ENCODE measurements around the gene G2E3.
"Not testable (repeated sequence)": the region's sequence is repeated elsewhere in the genome, so short reads cannot be mapped to it uniquely, and the experiment has no call there.

Gene G2E3

DNA sequence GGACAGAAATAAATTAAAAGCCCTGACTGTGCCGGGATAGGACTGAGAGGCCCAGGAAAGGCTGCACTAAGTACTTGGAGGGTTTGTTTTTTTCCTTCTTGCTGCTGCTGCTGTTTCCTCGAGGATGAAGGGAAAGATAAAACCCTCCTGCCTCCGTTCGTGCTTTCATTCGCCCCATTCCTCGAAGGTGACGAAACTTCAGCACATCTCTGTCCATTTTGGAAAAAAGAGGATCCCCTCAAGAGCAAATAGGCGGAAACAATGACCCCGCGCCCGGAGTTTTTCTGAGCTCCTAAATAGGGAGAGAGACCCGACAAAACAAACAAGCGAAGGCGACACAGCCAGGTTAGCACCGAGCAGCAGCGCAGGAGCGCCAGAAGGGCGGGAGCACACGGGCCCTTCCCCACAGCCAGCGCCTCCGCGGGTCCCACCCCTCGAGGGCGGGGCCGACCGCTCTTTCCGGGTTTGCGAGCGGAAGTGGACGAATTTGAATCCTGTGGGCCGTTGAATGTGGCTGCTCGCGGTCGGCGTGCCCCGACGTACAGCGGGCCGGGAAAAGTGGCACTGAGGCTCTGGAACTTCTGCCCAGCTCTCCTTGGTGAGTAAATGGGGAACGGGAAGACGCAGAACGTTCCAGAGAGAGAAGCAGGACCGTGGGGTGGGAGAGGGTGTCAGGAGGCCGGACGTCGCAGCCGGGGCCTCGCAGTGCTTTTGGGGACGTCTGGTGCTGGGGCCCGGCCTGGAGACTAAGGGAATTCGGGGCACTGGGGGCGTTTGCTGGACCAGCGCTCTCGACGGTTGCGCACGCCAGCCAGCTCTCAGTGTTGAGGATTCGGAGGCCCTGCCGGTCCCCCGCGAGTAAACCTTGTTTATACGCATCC is at the start of gene G2E3:
TSS of gene G2E3 (plus strand) at position 484 of the 881 bp plus-strand sequence. CDS start 21,922 bp downstream, outside the sequence.
- peak; percentile 87 to 90 for DNase-seq

- no peak for DNase-seq
Observed at GRCh38 chr14:30517737-30518136, 41.2 kb upstream of the G2E3 start.

DNA sequence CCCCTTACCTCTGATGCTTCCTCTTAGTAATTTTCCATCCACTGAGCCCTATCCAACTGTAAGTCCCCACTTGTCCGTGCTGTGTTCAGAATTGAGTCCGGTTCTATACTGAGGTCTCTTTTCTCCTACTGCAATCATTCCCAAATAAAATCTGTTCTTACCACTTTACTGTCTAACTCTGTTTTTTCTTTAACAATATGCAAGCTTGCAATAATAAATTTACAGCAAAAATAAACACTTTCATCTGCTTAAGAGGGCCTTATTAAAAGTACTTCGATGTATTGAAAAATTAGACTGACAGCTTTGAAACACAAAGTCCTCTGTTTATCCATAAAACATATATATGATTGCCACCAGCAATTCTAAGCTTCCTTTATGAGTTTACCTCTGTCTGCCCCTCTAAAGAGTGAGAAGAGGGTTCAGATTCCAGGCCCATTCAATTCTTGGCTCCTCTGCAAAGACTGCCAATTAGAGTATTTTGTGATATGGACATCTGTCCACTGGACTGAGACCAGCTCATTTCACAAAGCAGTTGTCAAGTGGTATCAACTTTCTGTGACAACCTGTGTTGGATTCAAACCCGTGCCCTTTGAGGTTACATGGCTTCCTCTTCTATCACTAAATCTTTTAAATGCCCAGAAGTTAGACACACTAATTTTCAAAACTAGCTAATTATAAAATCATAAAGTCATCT is 39.9 kb upstream of the G2E3 start:
- DNase-seq, result no peak

DNA sequence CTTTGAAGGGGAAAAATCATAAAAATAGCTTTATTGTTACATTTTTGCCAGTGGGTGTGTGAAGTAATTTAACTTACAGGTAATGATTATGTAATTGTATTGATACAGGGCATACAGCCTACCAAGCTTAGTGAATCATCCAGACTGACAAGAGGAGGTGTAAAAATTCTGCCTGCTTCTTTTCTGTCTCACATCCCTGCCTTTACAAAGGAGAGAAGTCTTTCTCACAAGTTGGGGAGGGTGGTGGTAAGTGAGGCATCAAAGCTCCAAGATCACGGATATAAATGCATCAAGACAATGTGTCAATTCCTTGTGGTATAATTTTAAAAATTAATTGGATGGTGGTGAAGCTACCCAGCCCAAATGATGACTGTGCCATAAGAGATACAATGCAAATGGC is 39.0 kb upstream of the G2E3 start:
- DNase-seq, result no peak

DNA sequence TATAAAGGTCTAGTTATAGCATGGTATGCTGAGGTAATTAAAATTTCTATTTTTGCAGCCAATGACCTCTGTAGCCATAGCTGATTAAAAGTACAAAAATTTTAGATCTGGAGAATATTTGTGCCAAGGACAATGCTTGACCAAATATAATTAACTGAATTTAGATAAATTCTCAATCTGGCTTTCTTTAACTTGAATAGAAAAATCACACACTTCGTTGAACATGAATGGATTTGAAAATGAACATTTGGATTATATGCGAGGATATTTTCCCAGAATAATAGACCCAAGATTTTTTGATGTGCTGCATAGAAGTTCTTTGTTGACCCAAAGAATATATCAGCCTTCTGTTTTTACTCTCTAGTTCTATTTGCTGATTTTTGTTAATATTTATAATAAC is 38.4 kb upstream of the G2E3 start:
- DNase-seq, result no peak

- DNase-seq, result peak; percentile 75 to 83
Observed at GRCh38 chr14:30521899-30522736, 36.8 kb upstream of the G2E3 start.

GRCh38 chr14:30525833-30526232 is 33.1 kb upstream of the G2E3 start:
- no peak for DNase-seq

GRCh38 chr14:30527196-30527595 is 31.8 kb upstream of the G2E3 start:
- DNase-seq, result no peak

- DNase-seq, result peak in 1 of 2 experiments; percentile 2
Observed at GRCh38 chr14:30528119-30528518, 30.8 kb upstream of the G2E3 start.

DNA sequence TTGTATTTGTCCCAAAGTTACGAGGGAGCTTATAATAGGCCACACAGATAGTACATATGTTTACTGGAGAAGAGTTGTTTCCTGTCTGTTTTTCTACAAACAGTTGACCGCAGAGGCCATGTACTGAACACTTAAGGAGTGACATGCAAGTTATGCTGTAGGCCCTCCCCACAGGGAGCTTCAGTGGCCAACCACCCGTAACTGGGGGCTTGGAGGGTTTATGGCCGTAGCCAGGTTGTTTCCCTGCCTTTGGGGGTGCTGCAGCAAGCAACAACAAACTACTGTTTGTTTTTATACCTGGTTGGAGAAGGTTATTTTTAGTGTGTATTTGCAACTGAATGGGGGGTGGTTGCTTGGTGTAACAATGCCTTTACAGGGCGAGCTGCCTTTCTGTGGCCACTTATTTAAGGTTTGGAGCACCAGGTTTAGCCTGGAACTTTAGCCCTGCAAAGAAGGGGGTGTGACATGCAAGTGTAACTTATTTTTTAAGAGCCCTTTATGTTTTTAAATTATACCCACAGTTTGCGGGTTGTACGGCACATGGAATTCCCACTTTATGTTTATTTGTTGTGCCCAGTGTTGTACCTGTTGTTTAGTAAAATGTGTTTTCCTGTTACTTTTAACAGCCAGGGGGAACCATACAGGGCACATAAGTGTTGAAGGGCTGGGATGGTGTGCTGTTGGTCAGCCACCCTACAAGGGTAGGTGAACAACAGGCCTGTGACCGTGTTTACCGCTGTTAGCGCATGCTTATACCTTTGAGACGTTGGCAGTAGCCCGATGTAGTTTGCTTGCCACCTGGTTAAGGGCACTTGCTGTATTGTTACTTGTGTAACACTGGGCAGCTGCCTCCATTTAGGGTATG is 29.9 kb upstream of the G2E3 start:
- DNase-seq, result no peak

- DNase-seq, result no peak
Observed at GRCh38 chr14:30532264-30532663, 26.7 kb upstream of the G2E3 start.

- no peak for DNase-seq
Observed at GRCh38 chr14:30533126-30533525, 25.8 kb upstream of the G2E3 start.

DNA sequence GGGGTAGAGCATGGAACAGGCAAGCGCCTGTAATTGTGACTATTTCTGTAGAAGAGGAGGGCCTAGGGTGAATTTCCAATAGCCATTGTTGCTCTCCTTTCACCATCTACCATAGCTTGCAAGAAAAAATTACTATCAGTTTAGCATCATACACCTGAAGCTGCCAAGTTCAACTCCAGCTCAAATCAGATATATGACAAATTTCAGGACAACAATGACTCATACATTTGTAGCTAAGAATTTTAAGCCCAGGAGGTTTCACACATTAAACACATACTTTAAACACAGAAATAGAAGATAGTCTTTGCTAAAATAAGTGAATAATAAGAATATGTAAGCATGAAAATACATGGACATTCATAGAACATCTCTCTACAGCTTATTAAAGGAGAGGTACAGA is 17.6 kb upstream of the G2E3 start:
- DNase-seq, result no peak

DNA sequence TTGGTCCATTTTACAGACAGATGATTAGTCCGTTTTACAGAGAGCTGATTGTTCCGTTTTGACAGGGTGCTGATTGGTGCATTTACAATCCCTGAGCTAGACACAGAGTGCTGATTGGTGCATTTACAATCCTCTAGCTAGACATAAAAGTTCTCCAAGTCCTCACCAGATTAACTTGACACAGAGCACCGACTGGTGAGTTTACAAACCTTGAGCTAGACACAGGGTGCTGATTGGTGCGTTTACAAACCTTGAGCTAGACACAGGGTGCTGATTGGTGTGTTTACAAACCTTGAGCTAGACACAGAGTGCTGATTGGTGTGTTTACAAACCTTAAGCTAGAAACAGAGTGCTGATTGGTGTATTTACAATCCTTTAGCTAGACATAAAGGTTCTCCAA is 12.2 kb upstream of the G2E3 start:
- not testable (repeated sequence) for DNase-seq

DNA sequence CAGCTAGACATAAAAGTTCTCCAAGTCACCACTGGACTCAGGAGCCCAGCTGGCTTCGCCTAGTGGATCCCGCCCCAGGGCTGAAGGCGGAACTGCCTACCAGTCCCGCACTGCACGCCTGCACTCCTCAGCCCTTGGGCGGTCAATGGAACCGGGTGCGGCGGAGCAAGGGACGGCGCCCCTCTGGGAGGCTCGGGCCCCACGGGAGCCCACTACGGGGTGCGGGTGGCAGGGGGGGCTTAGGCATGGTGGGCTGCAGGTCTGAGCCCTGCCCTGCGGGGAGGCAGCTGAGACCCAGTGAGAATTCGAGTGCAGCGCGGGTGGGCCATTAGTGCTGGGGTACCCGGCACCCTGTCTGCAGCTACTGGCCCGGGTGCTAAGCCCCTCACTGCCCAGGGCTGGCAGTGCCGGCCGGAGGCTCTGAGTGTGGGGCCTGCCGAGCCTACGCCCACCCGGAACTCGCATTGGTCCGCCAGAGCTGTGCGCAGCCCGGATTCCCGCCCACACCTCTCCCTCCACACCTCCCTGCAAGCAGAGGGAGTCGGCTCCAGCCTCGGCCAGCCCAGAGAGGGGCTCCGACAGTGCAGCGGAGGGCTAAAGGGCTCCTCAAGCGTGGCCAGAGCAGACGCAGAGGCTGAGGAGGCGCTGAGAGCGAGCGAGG is 11.4 kb upstream of the G2E3 start:
- DNase-seq, result no peak

GRCh38 chr14:30550335-30550734 is 8.6 kb upstream of the G2E3 start:
- DNase-seq, result no peak

GRCh38 chr14:30551460-30551859 is 7.5 kb upstream of the G2E3 start:
- no peak for DNase-seq

DNA sequence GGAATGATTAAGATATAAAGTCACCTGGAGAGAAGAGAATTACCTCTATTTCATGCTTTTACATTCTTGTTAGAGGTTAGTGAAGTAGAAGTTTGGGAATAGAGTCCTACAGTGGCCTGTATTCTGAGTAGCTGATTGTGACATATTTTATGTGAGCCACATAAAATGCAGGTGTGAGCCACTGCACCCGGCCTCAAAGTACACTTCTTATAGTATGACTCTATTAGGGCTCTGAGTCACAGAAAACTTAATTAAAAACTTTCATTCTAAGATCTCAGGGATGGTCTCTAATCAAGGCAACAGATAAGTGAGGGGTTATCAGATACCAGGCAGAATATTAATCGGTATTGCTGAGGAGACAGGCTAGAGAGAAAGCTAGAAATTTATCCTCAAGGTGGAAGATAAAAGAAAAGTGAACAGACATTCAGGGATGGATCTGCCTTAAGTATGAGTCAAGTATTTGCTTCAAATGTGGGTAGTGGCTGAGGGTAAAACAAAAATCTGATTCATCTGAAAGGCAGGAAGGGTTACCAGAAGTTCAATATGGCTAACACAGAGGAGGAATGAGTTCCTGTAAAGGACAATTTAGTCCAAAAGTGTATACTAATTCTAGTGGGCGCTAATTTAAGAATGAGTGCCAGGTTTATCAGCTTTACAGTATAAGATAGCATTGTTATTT is 5.5 kb upstream of the G2E3 start:
- no peak for DNase-seq

GRCh38 chr14:30558362-30558674 is 640 bp upstream of the G2E3 start:
- DNase-seq, result no peak

DNA sequence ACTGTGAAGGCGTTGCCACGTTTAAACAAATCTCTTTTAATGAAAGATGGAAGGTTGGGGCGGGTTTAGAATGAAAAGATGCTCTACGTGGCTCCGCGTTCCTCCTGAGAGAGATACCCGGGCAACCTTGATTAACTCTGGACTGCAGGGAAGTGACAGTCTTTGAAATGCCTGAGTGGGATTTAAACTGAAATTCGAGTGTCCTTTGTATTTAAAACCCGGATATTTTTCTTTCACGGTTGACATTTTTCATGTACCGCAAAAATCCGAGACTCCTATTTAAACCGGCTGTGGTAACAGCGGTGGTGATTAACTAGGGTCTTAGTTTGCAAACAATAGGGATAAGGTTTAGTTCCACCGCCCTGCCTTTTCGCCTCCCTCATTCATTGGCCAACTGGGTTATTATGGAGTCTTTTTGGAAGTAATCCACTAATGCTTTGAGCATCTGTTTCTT is 707 bp downstream of the G2E3 start:
- peak; percentile 22 to 30 for DNase-seq

GRCh38 chr14:30560581-30560980 is 1.6 kb downstream of the G2E3 start:
- DNase-seq, result no peak

Measured in Kasumi-1 (cell line).